Left cardiac atrium (tissue), 4 donors: ENCODE results near the gene APBA2. TPM values are rescaled to one million over a fixed set of nuclear protein-coding genes. Genes with fewer than 3 reads are reported as not detected.
"Not testable (repeated sequence)": the region's sequence is repeated elsewhere in the genome, so short reads cannot be mapped to it uniquely, and the experiment has no call there.

Source experiments
- ATAC-seq, 2 donors: fragments of 200-7000 bp; cut with Tn5 transposase; one replicate each; pipeline ENCODE4 v1.9.1; 2020; ENCODE audit warnings: mild to moderate bottlenecking in 2 of 2, moderate library complexity in 2 of 2
- DNase-seq: peaks from one replicate; pipeline ENCODE4 v3.0.0-alpha.2; 2020
- intact Hi-C, 2 donors: fragments of 100-400 bp; cut with DNase I; formaldehyde crosslinking; loops; one replicate each; pipeline versions ENCODE4 v1.14.1 to v1.15.1; 2022 to 2023
- total RNA-seq, 2 donors: library from RNA; stranded (reverse); fragmentation: NEBNext Ultra II Directional; extraction: Animal tissue kit (Norgen Biotek cat#: 25700); gene quantifications; one replicate each; pipeline ENCODE4 v1.2.1, GENCODE V29; 2021
- donor health status: DM: no; HTN: yes; CAD: no.
- donor health status: DM: no; HTN: yes; CAD: no; lungs with severe emphysema.
- donor health status: DM: yes; HTN: yes; CAD: no.
- donor health status: Dilated cardiomyopathy.

Gene APBA2
- total RNA-seq, 2 donors from 2014 or later = 0.73 to 0.85 TPM

GRCh38 chr15:29039466-29040369 is 153.9 kb downstream of the APBA2 start:
- ATAC-seq (no peak), DNase-seq (no peak)
- intact Hi-C loops = no loop called here

GRCh38 chr15:29040370-29040751 is 154.6 kb downstream of the APBA2 start:
- intact Hi-C loops = no loop called here
- ATAC-seq (no peak), DNase-seq (no peak)

- DNase-seq (no peak), ATAC-seq (no peak)
- intact Hi-C loops = no loop called here
Measured at GRCh38 chr15:29043736-29044502, 158.1 kb downstream of the APBA2 start.

- intact Hi-C loops = no loop called here
- no peak for ATAC-seq
- DNase-seq = no peak
Measured at GRCh38 chr15:29044503-29044901, 158.7 kb downstream of the APBA2 start.

DNA sequence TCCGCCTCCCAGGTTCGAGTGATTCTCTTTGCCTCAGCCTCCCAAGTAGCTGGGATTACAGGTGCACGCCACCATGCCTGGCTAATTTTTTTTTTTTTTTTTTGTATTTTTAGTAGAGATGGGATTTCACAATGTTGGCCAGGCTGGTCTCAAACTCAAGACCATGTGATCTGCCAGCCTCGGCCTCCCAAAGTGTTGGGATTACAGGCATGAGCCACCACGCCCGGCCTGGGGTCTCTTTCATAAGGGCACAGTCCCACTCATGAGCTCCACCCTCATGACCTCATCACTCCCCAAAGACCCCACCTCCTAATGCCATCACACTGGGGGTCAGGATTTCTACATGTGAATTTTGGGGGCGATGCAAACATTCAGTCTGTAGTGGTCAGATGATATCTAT is 159.4 kb downstream of the APBA2 start:
- ATAC-seq, DNase-seq, intact Hi-C loops: not testable (repeated sequence)

GRCh38 chr15:29045717-29046116 is 159.9 kb downstream of the APBA2 start:
- intact Hi-C loops = no loop called here

GRCh38 chr15:29046281-29046810 is 160.6 kb downstream of the APBA2 start:
- DNase-seq = no peak
- ATAC-seq = no peak
- intact Hi-C loops = no loop called here

More at GRCh38 chr15:29045717-29046116, 159.9 kb downstream of the APBA2 start:
- ATAC-seq = no peak
- DNase-seq = no peak

GRCh38 chr15:29046977-29047376 is 161.2 kb downstream of the APBA2 start:
- DNase-seq = no peak
- intact Hi-C loops = no loop called here
- no peak for ATAC-seq

GRCh38 chr15:29048011-29048410 is 162.2 kb downstream of the APBA2 start:
- ATAC-seq (no peak), DNase-seq (no peak)
- intact Hi-C loops = no loop called here

DNA sequence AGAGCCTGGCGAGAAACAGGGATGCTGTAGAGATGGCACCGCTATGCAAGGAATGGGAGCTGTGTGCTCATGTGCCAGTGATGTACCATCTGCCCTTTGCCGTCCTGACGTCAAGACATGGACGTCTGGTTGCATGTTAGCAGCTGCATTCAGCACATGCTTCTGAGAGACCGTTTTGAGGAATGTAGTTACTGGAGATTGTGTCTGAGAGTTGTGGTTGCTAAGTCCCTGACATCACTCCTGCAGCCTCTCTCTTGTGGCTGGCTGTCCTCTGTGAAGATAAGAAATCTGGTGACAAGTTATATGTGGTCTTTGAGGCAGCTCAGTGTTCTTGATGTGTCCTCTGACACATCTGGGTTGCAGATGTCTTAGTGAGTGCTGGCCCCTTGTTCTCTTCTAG is 165.1 kb downstream of the APBA2 start:
- intact Hi-C loops = no loop called here
- DNase-seq (no peak), ATAC-seq (no peak)

GRCh38 chr15:29051422-29051821 is 165.6 kb downstream of the APBA2 start:
- intact Hi-C loops = no loop called here
- DNase-seq = no peak
- no peak for ATAC-seq

DNA sequence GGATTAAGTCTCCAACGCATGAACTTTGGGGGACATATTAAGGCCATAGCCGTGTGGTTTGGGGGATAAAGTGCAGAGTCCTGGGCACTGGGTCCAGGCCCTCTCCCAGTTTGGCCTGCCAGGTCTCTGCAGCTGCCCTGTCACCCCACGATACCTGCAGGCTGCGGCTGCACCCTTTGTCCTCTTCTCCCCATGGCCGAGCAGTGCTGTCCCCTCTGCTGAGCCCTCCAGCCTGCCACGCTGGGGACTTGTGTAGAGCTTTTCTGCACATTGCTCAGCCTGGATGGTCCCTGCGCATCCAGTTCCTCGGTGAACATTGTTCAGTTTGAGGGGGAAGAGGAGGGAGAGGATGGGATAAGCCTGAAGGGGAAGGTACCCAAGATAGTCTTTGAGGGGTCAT is 167.2 kb downstream of the APBA2 start:
- ATAC-seq (no peak), DNase-seq (no peak)
- intact Hi-C loops = no loop called here

- no peak for ATAC-seq
Measured at GRCh38 chr15:29053661-29054131, 167.9 kb downstream of the APBA2 start.

GRCh38 chr15:29054171-29055045 is 168.6 kb downstream of the APBA2 start:
- ATAC-seq (no peak), DNase-seq (no peak)
- intact Hi-C loops = no loop called here

More at GRCh38 chr15:29053661-29054131, 167.9 kb downstream of the APBA2 start:
- no peak for DNase-seq
- intact Hi-C loops = no loop called here

GRCh38 chr15:29055876-29056275 is 170.1 kb downstream of the APBA2 start:
- ATAC-seq (no peak), DNase-seq (no peak)
- intact Hi-C loops = no loop called here

- intact Hi-C loops = no loop called here
- no peak for ATAC-seq
- no peak for DNase-seq
Measured at GRCh38 chr15:29056839-29057450, 171.2 kb downstream of the APBA2 start.

- DNase-seq (no peak), ATAC-seq (no peak)
- intact Hi-C loops = no loop called here
Measured at GRCh38 chr15:29057856-29058255, 172.1 kb downstream of the APBA2 start.

- ATAC-seq (no peak), DNase-seq (no peak)
- intact Hi-C loops = no loop called here
Measured at GRCh38 chr15:29058903-29059539, 173.2 kb downstream of the APBA2 start.
